Stimulated activated CD8-positive, alpha-beta memory T cell treated with anti-CD3 and anti-CD28 coated beads, Interleukin-2, amount 100 ng/mL, for 1 hour (primary cell): ENCODE results near the gene STING1.
"Not testable (repeated sequence)": the region's sequence is repeated elsewhere in the genome, so short reads cannot be mapped to it uniquely, and the experiment has no call there.

ENCODE experiments used
- DNase-seq, 2 donors: peaks; one replicate each; pipeline ENCODE4 v3.0.0-alpha.2; 2020; ENCODE audit warnings: low read depth in 2 of 2

The STING1 gene

GRCh38 chr5:139482050-139482889, at the start of gene STING1:
STING1 (minus strand) TSS chr5:139482758; CDS start chr5:139481704, 1,054 bp downstream.
- DNase-seq, result peak; percentile 26 to 33

- DNase-seq, result no peak
Measured at GRCh38 chr5:139531772-139532169, 49.2 kb upstream of the STING1 start.

DNA sequence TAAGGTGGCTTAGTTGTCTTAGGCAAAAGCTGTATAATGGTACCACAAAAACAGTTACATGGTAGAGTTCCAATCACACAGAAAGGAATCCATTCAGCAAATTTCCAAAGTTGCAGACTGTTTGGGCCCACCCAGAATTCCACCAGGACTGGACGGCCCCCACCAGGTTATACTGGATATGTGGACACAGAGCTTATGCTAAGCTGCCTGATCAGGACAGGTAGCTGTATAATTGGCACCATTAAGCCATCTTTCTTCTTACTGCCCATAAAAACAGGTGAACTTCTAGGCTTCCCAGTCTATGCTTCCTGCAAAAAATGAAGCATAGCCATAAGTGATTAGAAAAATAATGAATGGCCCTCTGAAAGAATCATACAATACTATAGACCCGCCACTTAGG, 47.5 kb upstream of the STING1 start:
- not testable (repeated sequence) for DNase-seq

GRCh38 chr5:139528695-139529094, 46.1 kb upstream of the STING1 start:
- DNase-seq, result not testable (repeated sequence)

GRCh38 chr5:139527896-139528467, 45.4 kb upstream of the STING1 start:
- DNase-seq, result not testable (repeated sequence)

GRCh38 chr5:139527090-139527470, 44.5 kb upstream of the STING1 start:
- DNase-seq, result not testable (repeated sequence)

DNA sequence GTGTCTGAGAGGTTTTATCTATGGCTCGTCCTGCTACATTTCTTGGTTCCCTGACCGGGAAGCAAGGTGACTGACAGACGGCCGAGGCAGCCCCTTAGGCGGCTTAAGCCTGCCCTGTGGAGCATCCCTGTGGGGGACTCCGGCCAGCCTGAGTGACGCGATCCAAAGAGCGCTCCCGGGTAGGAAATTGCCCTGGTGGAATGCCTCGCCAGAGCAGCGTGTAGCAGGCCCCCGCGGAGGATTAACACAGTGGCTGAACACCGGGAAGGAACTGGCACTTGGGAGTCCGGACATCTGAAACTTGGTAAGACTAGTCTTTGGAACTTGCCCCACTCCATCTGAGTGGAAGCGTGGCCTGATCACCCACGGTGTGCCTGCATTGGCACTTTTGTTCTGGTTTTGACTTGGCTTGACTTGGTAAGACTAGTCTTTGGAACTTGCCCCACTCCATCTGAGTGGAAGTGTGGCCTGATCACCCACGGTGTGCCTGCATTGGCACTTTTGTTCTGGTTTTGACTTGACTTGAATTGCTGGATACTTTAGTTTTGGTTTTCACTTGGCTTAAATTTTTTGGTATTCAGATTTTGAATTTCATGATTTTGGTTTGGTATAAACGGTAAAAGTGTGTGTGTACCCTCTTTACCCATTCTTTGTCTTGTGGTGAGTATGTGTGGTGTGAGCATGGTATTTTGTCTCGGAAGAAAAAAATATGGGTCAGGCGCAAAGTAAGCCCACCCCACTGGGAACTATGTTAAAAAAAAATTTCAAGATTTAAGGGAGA, 43.9 kb upstream of the STING1 start:
- DNase-seq, result not testable (repeated sequence)

- not testable (repeated sequence) for DNase-seq
Measured at GRCh38 chr5:139525586-139526308, 43.2 kb upstream of the STING1 start.

GRCh38 chr5:139524940-139525585, 42.5 kb upstream of the STING1 start:
- no peak for DNase-seq

DNA sequence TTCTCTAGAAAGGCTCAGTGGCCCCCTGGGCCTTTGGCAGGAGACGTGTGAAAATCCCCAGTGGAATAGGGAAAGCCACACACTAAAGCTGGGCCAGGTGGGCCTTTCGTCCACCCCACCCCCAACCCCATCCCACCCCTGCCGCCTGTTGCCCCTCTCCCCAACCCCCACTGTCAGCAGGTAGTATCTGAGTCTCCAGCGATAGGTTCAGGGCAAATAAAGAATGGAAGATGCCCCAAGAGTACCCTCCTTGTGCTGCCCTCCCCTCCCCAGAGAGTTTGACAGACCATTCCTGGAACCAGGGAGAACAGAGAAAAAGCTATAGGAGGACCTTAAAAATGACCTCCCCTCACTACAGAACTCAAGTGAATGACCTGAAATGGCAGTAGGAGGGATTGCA, 41.9 kb upstream of the STING1 start:
- DNase-seq, result no peak

DNA sequence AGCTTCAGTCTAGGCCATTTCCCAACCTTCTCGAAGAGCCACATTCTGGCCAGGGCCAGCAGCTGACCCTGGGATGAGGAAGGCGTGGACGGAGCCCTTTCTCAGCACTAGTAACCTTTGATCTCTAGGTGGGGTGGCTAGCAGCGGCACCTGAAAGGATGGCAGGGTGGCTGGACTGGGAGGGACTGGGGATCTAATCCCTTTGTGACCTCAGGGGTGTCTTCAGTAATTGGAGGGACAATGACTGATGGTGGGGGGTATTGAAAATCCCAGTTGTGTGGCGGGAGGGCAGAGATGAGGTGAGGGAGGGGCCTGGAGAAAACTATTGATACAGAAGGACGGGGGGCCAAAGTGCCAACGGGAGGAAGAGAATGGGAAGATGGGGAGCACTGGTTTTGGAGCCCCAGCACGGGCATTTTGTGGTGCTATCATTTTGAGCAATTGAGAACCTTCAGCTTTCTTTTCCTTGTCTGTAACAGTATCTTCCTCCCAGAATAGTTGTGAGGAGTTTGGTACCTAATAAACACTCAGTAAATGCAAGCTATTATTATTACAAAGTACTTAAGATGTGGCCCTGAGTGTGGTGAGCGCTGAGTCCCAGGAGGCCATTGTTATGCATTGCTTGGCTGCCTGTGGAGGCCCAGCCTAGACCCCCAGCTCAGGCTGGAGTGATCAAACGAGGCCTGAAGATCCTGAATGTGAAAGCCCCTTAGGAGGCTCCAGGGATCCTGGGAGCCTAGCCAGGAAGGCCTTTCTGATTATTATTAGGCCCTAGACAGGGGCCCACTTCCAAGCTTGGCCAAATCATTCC, 41.3 kb upstream of the STING1 start:
- DNase-seq, result no peak

GRCh38 chr5:139517683-139518564, 35.4 kb upstream of the STING1 start:
- peak; percentile 83 for DNase-seq

DNA sequence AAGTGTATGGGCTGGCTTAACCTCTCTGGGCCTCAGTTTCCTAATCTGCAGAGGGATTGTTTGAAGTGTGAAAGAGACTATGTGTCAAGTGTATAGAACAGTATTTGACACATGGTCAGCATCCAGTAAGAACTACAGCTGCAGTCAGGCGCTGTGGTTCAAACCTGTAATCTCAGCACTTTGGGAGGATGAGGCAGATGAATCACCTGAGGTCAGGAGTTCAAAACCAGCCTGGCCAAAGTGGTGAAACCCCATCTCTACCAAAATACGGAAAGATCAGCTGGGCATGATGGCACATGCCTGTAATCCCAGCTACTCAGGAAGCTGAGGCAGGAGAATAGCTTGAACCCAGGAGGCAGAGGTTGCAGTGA, 31.9 kb upstream of the STING1 start:
- no peak for DNase-seq

GRCh38 chr5:139513852-139514485, 31.4 kb upstream of the STING1 start:
- DNase-seq, result no peak

- peak; percentile 59 to 69 for DNase-seq
Measured at GRCh38 chr5:139513434-139513833, 30.9 kb upstream of the STING1 start.

GRCh38 chr5:139512786-139513390, 30.3 kb upstream of the STING1 start:
- no peak for DNase-seq

GRCh38 chr5:139504722-139505121, 22.2 kb upstream of the STING1 start:
- not testable (repeated sequence) for DNase-seq

DNA sequence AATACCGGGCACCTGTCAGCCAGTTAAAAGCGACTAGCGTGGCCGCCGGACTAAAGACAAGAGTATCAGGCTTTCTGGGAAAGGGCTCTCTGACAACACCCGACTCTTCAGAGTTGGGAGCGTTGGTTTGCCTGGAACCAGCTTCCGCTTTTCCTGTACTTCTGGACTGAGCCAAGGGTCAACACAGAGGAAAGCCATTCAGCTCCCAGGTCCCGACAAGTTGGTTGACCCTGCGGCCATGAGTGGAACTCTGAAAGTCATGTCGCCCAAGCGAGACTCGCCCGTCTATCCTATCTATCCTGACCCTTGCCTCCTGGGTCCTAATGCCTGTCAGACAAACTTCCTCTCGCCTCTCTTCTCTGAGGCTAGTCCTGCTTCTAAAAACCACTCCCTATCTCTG, 21.3 kb upstream of the STING1 start:
- DNase-seq, result not testable (repeated sequence)
